GM19351 (cell line): Measurements from ENCODE around the gene FRMD6.
"Not testable (repeated sequence)": the region's sequence is repeated elsewhere in the genome, so short reads cannot be mapped to it uniquely, and the experiment has no call there.

Experiments
- ATAC-seq: cut with Tn5 transposase; IDR thresholded peaks from one replicate; pipeline ENCODE4 v1.9.1; 2021; ENCODE audit warnings: mild to moderate bottlenecking, moderate library complexity; ENCODE audit not compliant: unreplicated experiment

The FRMD6 gene

GRCh38 chr14:51628238-51628637 is 23.5 kb upstream of the FRMD6 start:
- no peak for ATAC-seq

- no peak for ATAC-seq
Measured at GRCh38 chr14:51630987-51631386, 20.7 kb upstream of the FRMD6 start.

- ATAC-seq, result not testable (repeated sequence)
Measured at GRCh38 chr14:51633298-51633697, 18.4 kb upstream of the FRMD6 start.

GRCh38 chr14:51636109-51636508 is 15.6 kb upstream of the FRMD6 start:
- no peak for ATAC-seq

GRCh38 chr14:51638071-51638944 is 13.4 kb upstream of the FRMD6 start:
- no peak for ATAC-seq

GRCh38 chr14:51639668-51640316 is 11.9 kb upstream of the FRMD6 start:
- no peak for ATAC-seq

- ATAC-seq, result no peak
Measured at GRCh38 chr14:51643140-51643539, 8.6 kb upstream of the FRMD6 start.

- ATAC-seq, result no peak
Measured at GRCh38 chr14:51644217-51644933, 7.3 kb upstream of the FRMD6 start.

- ATAC-seq, result no peak
Measured at GRCh38 chr14:51648296-51648695, 3.4 kb upstream of the FRMD6 start.

- no peak for ATAC-seq
Measured at GRCh38 chr14:51650716-51651387, 858 bp upstream of the FRMD6 start.

- ATAC-seq, result peak; percentile 38
Measured at GRCh38 chr14:51652168-51653078, 713 bp downstream of the FRMD6 start.

- no peak for ATAC-seq
Measured at GRCh38 chr14:51653079-51653774, 1.5 kb downstream of the FRMD6 start.

GRCh38 chr14:51653775-51654532 is 2.2 kb downstream of the FRMD6 start:
- ATAC-seq, result no peak

- ATAC-seq, result no peak
Measured at GRCh38 chr14:51654533-51654845, 2.8 kb downstream of the FRMD6 start.

- no peak for ATAC-seq
Measured at GRCh38 chr14:51657762-51658161, 6.1 kb downstream of the FRMD6 start.

- ATAC-seq, result no peak
Measured at GRCh38 chr14:51658441-51659173, 6.9 kb downstream of the FRMD6 start.

GRCh38 chr14:51660741-51661140 is 9.0 kb downstream of the FRMD6 start:
- ATAC-seq, result no peak

- no peak for ATAC-seq
Measured at GRCh38 chr14:51661504-51661903, 9.8 kb downstream of the FRMD6 start.
